Activated CD8-positive, alpha-beta memory T cell treated with anti-CD3 and anti-CD28 coated beads, Interleukin-2, amount 50 U/mL, for 1 hour (primary cell): ENCODE results near the gene CDC45.
A peak's percentile ranks its signal among the peaks of the same experiment; 100 is the strongest.
"Not testable (repeated sequence)": the region's sequence is repeated elsewhere in the genome, so short reads cannot be mapped to it uniquely, and the experiment has no call there.

ENCODE experiments used
- DNase-seq: peaks from one replicate; pipeline ENCODE4 v3.0.0-alpha.2; 2020; ENCODE audit errors: extremely low read depth

The CDC45 gene

GRCh38 chr22:19479355-19480172 lies at the start of gene CDC45:
Gene CDC45, plus strand, starts transcription at chr22:19479920. Its CDS starts 49 bp downstream, at chr22:19479969.
- DNase-seq = peak; percentile 90

GRCh38 chr22:19429950-19430889 lies 49.5 kb upstream of the CDC45 start:
- no peak for DNase-seq

GRCh38 chr22:19430890-19431541 lies 48.7 kb upstream of the CDC45 start:
- no peak for DNase-seq

- peak; percentile 43 for DNase-seq
These were observed 48.0 kb upstream of the CDC45 start, which contains the start of gene HIRA for GRCh38 chr22:19431649-19432132. Gene HIRA, minus strand, starts transcription at chr22:19431733. Its CDS starts 257 bp downstream, at chr22:19431476.

GRCh38 chr22:19432133-19432851 lies 47.4 kb upstream of the CDC45 start, which contains the start of gene MRPL40:
Gene MRPL40, plus strand, starts transcription at chr22:19432545. Its CDS starts 10 bp downstream, at chr22:19432555.
- peak; percentile 54 for DNase-seq

GRCh38 chr22:19434401-19434800 lies 45.3 kb upstream of the CDC45 start:
- DNase-seq = no peak

GRCh38 chr22:19434829-19435580 lies 44.7 kb upstream of the CDC45 start:
- no peak for DNase-seq

GRCh38 chr22:19436444-19437161 lies 43.1 kb upstream of the CDC45 start:
- not testable (repeated sequence) for DNase-seq

- DNase-seq = no peak
These were observed 41.4 kb upstream of the CDC45 start for GRCh38 chr22:19438298-19438697.

GRCh38 chr22:19440411-19441195 lies 39.1 kb upstream of the CDC45 start:
- DNase-seq = no peak

- no peak for DNase-seq
These were observed 37.6 kb upstream of the CDC45 start for GRCh38 chr22:19442166-19442565.

GRCh38 chr22:19443544-19444211 lies 36.0 kb upstream of the CDC45 start:
- DNase-seq = no peak

- DNase-seq = not testable (repeated sequence)
These were observed 34.3 kb upstream of the CDC45 start for GRCh38 chr22:19445279-19445982.

- no peak for DNase-seq
These were observed 33.0 kb upstream of the CDC45 start for GRCh38 chr22:19446603-19447329.

GRCh38 chr22:19447330-19448075 lies 32.2 kb upstream of the CDC45 start, which contains the start of gene C22orf39:
Gene C22orf39, minus strand, starts transcription at chr22:19447711. Its CDS starts 23 bp downstream, at chr22:19447688.
- peak; percentile 61 for DNase-seq

- no peak for DNase-seq
These were observed 31.6 kb upstream of the CDC45 start for GRCh38 chr22:19448076-19448607.
